ENCODE results near the gene SLC26A6.

SLC26A6 gene

DNA sequence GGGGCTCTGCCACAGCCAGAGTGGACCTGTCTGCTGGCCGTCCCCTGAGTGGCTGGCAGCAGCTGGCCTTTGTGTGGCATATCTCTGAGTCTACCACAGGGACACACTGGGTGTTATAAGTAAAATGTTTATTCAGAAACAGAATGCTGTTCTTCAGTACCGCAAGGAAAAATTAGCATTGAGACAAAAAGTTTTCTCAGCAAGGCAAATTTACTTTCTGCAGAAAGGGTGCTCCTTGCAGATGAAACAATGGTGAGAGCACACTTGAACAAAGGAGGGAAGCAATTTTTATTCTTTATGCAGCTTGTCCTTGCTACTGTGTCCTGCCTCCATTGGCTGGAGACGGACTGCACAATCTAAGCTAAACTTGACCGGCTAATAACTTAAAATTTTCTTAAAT lies 17.7 kb downstream of the SLC26A6 start:
- no peak overlapping the region for H2AFZ ChIP-seq
- H3K27ac ChIP-seq: no peak overlapping the region
- H3K9ac ChIP-seq: no peak overlapping the region
- no peaks in the 10 kb centered on the region for H3K27me3 ChIP-seq (ENCODE audit: control insufficient read depth, insufficient read depth, low read length)
- no peak overlapping the region for H3K4me3 ChIP-seq (ENCODE audit: low read depth, low read length)
- H3K79me2 ChIP-seq: no peaks in the 10 kb centered on the region
- H3K36me3 ChIP-seq (ENCODE audit: control insufficient read depth, insufficient read depth, low read length): no peaks in the 10 kb centered on the region
- no peak overlapping the region for H3K4me2 ChIP-seq (ENCODE audit: low read length)
- no peak for TF ChIP-seq CTCF (IDR thresholded peaks at IDR 0.05)
- no peaks in the 10 kb centered on the region for H3K9me3 ChIP-seq (ENCODE audit: control insufficient read depth, low read length)
- no peaks in the 10 kb centered on the region for H3K4me1 ChIP-seq

DNA sequence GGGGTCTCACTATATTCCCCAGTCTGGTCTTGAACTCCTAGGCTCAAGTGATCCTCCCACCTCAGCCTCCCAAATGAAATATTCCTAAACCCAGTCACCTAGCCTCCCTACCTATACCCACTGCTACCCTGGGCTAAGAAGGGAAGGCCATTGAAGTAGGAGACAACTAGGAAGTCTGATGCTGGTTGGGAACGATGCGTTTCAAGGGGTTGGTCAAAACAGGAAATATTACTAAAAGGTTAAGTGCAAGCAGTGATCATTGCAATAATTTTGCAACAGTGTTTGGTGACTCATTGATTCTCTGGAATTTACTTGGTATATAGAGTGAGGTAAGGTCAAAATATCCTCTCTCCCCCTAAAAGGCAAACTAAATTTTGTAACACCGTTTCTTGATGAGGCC lies 21.2 kb downstream of the SLC26A6 start:
- Histone ChIP-seq H2AFZ (no peak overlapping the region), H3K79me2 (peaks cover 4% of the 10 kb centered on the region), H3K4me3 (ENCODE audit: low read depth, low read length) (no peak overlapping the region), H3K9ac (no peak overlapping the region), H3K4me2 (ENCODE audit: low read length) (no peak overlapping the region), H3K9me3 (ENCODE audit: control insufficient read depth, low read length) (no peaks in the 10 kb centered on the region), H3K36me3 (ENCODE audit: control insufficient read depth, insufficient read depth, low read length) (no peaks in the 10 kb centered on the region), H3K4me1 (no peaks in the 10 kb centered on the region), H3K27me3 (ENCODE audit: control insufficient read depth, insufficient read depth, low read length) (no peaks in the 10 kb centered on the region), H3K27ac (no peak overlapping the region)
- no peak for TF ChIP-seq CTCF (IDR thresholded peaks at IDR 0.05)

- no peak overlapping the region for H3K27ac ChIP-seq
- H3K4me2 ChIP-seq (ENCODE audit: low read length): no peak overlapping the region
- H3K36me3 ChIP-seq (ENCODE audit: control insufficient read depth, insufficient read depth, low read length): no peaks in the 10 kb centered on the region
- no peak overlapping the region for H2AFZ ChIP-seq
- H3K27me3 ChIP-seq (ENCODE audit: control insufficient read depth, insufficient read depth, low read length): no peaks in the 10 kb centered on the region
- peaks cover 6% of the 10 kb centered on the region for H3K4me1 ChIP-seq
- no peak for TF ChIP-seq CTCF (IDR thresholded peaks at IDR 0.05)
- H3K79me2 ChIP-seq: peaks cover 8% of the 10 kb centered on the region
- H3K4me3 ChIP-seq (ENCODE audit: low read depth, low read length): no peak overlapping the region
- no peak overlapping the region for H3K9ac ChIP-seq
- H3K9me3 ChIP-seq (ENCODE audit: control insufficient read depth, low read length): no peaks in the 10 kb centered on the region
Measured at GRCh38 chr3:48612309-48612708, 23.0 kb downstream of the SLC26A6 start.

DNA sequence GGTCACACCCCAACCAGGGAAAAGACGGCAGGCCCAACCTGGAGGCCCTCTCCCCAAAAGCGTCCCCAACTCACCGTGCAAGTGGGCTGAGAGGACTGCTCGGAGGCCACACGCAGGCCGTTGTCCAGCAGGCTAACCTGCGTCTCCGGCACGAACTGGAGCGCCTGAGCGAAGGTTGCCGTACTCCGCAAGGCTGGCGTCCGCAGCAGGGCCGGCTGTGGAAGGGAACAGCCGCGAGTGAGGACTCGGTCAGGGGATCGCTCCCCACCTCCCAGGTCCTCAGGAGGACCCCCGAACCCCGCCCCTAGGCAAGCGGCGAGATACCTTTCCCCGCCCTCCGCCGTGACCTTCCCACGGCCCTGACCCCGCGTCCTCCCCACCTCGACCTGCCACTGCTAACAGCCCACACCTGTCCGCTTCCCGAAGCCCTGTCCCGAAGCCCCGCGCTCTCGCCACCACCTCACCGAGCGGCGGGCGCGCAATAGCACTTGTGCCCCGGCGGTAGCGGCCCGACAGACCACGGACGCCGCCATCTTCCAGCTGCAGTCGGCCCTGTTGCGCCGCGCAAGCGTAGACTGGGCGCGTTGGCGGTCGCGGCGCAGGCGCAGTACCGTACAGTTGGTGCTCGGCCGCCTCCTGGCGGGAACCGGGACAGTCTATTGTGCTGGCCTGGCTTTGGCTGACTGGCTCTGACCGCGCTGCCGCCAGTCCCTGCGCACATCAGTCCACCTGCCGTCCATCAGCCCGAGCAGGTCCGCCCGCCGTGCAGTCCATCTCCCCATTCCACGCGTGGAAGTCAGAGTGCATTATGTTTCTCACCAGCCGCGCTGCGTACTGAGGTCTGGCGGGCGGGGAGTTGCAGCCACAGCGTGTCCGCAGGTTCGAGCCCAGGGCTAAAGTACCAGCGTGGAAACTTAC lies 25.9 kb downstream of the SLC26A6 start, which contains the start of gene UQCRC1:
UQCRC1 (minus strand) TSS at position 559 of the 918 bp plus-strand sequence; CDS start at position 533, 26 bp downstream.
- Histone ChIP-seq H3K4me1 (peaks cover 6% of the 10 kb centered on the region), H3K36me3 (ENCODE audit: control insufficient read depth, insufficient read depth, low read length) (no peaks in the 10 kb centered on the region), H3K79me2 (peaks cover 8% of the 10 kb centered on the region), H3K27ac (peak within 1 kb of the TSS; percentile 82), H3K9ac (peak within 1 kb of the TSS; percentile 68), H3K27me3 (ENCODE audit: control insufficient read depth, insufficient read depth, low read length) (no peaks in the 10 kb centered on the region), H3K9me3 (ENCODE audit: control insufficient read depth, low read length) (no peaks in the 10 kb centered on the region), H3K4me2 (ENCODE audit: low read length) (peak within 1 kb of the TSS; percentile 92), H3K4me3 (ENCODE audit: low read depth, low read length) (peak within 1 kb of the TSS; percentile 97), H2AFZ (peak within 1 kb of the TSS; percentile 99)
- peak; percentile 83 for TF ChIP-seq CTCF (IDR thresholded peaks at IDR 0.05)

Measured in parathyroid adenoma (tissue), 2 donors.